B cell (primary cell): ENCODE results near the gene LRRC3. TPM values are rescaled to one million over a fixed set of nuclear protein-coding genes. Genes with fewer than 3 reads are reported as not detected.

Experiments used
- ATAC-seq: fragments of 200-7000 bp; cut with Tn5 transposase; one replicate; pipeline ENCODE4 v1.10.0; 2021; ENCODE audit warnings: low read depth, mild to moderate bottlenecking, moderate number of reproducible peaks, moderate library complexity
- CTCF ChIA-PET: fragments of 350-600 bp; sonication (Branson Sonifier 250); formaldehyde crosslinking; loops from one replicate; lab custom pipeline; 2021; ENCODE audit warnings: antibody characterized with exemption, inconsistent platforms; lab: Charles Lee
- POLR2A ChIA-PET: fragments of 350-600 bp; sonication (Branson Sonifier 250); formaldehyde crosslinking; loops from one replicate; lab custom pipeline; 2021; ENCODE audit warnings: antibody characterized with exemption; lab: Charles Lee
- DNase-seq: peaks from one replicate; pipeline ENCODE4 v3.0.0; 2013
- H2AFZ ChIP-seq: 2 replicates; pipeline ENCODE4 v1.6.1; 2012; ENCODE audit warnings: mild to moderate bottlenecking, low read depth, low read length; ENCODE audit not compliant: insufficient read depth, poor library complexity, severe bottlenecking
- H3K27ac ChIP-seq, 2 donors: 1 replicate in 1 of 2; 2 replicates in 1 of 2; pipeline ENCODE4 v1.5.1; 2012 to 2013; ENCODE audit warnings: low read length in 2 of 2, mild to moderate bottlenecking in 2 of 2, moderate library complexity in 1 of 2
- H3K27me3 ChIP-seq, 4 experiments: fragments of 200-600 bp in 1 of 4; sonication (generic) in 1 of 4; replicated peaks in 1 of 4; 1 replicate in 2 of 4; 2 replicates in 2 of 4; pipeline versions ENCODE4 v1.6.1 to v1.7.0; 2013 to 2016; ENCODE audit warnings: low read length in 3 of 4, mild to moderate bottlenecking in 2 of 4, mixed read lengths in 1 of 4, moderate library complexity in 1 of 4; ENCODE audit not compliant: insufficient read depth in 4 of 4, control insufficient read depth in 3 of 4; ENCODE audit errors: control extremely low read depth in 1 of 4
- H3K36me3 ChIP-seq, 2 experiments: replicated peaks in 1 of 2; 1 replicate in 1 of 2; 2 replicates in 1 of 2; pipeline versions ENCODE4 v1.6.1 to v1.7.1; 2013; ENCODE audit warnings: low read length in 1 of 2; ENCODE audit not compliant: insufficient read depth in 2 of 2, control insufficient read depth in 1 of 2; ENCODE audit errors: control extremely low read depth in 1 of 2, extremely low read depth in 1 of 2
- H3K4me1 ChIP-seq, 2 donors: fragments of 200-600 bp in 1 of 2; sonication (generic) in 1 of 2; 1 replicate in 1 of 2; 2 replicates in 1 of 2; pipeline versions ENCODE4 v1.5.1 to v1.6.1; 2013 to 2017; ENCODE audit warnings: low read length in 2 of 2; ENCODE audit not compliant: control insufficient read depth in 2 of 2, insufficient read depth in 2 of 2
- H3K4me2 ChIP-seq: replicated peaks from 2 replicates; pipeline ENCODE3; 2012; ENCODE audit warnings: mild to moderate bottlenecking, low read depth, low read length; ENCODE audit not compliant: poor library complexity, severe bottlenecking
- H3K4me3 ChIP-seq, 5 experiments: fragments of 200-600 bp in 1 of 5; sonication (generic) in 1 of 5; 1 replicate in 3 of 5; 2 replicates in 2 of 5; pipeline versions ENCODE4 v1.5.1 to v1.7.0; 2011 to 2016; ENCODE audit warnings: low read length in 4 of 5, mild to moderate bottlenecking in 4 of 5, low read depth in 2 of 5, control low read depth in 1 of 5, moderate library complexity in 1 of 5; ENCODE audit not compliant: insufficient read depth in 1 of 5; ENCODE audit errors: control extremely low read depth in 1 of 5, extremely low read depth in 1 of 5
- H3K79me2 ChIP-seq: fragments of 200-600 bp; sonication (generic); one replicate; pipeline ENCODE4 v1.6.0; 2016; ENCODE audit warnings: low read length; ENCODE audit not compliant: control insufficient read depth, insufficient read depth
- H3K9ac ChIP-seq: fragments of 200-600 bp; sonication (generic); 2 replicates; pipeline ENCODE4 v1.6.1; 2017; ENCODE audit warnings: mild to moderate bottlenecking, low read length, moderate library complexity
- H3K9me3 ChIP-seq, 3 donors: one replicate each; pipeline versions ENCODE4 v1.6.1 to v1.7.1; 2013; ENCODE audit warnings: low read length in 2 of 3; ENCODE audit not compliant: control insufficient read depth in 2 of 3, insufficient read depth in 1 of 3; ENCODE audit errors: control extremely low read depth in 1 of 3
- H4K20me1 ChIP-seq: 2 replicates; pipeline ENCODE4 v1.6.0; 2012; ENCODE audit warnings: mild to moderate bottlenecking, low read length; ENCODE audit not compliant: insufficient read depth, control insufficient read depth, poor library complexity, severe bottlenecking
- H3K27ac Mint-ChIP-seq: one replicate; pipeline ENCODE4 v1.8.0; 2021; ENCODE audit warnings: mixed read lengths
- H3K27me3 Mint-ChIP-seq: one replicate; pipeline ENCODE4 v1.8.0; 2021; ENCODE audit warnings: mixed read lengths
- H3K4me1 Mint-ChIP-seq: one replicate; pipeline ENCODE4 v1.8.0; 2021; ENCODE audit warnings: mixed read lengths
- H3K4me3 Mint-ChIP-seq: one replicate; pipeline ENCODE4 v1.8.0; 2021; ENCODE audit warnings: mixed read lengths
- H3K9me3 Mint-ChIP-seq: one replicate; pipeline ENCODE4 v1.8.0; 2022; ENCODE audit warnings: mixed read lengths; ENCODE audit not compliant: insufficient read depth
- CTCF ChIP-seq: fragments of 200-600 bp; IDR thresholded peaks from one replicate; pipeline ENCODE4 v1.8.0; 2022; ENCODE audit warnings: antibody characterized with exemption, mild to moderate bottlenecking
- EZH2 ChIP-seq: IDR thresholded peaks from 2 replicates; pipeline ENCODE4 v1.6.1; 2012; ENCODE audit warnings: borderline replicate concordance, low read depth, mild to moderate bottlenecking, moderate library complexity, low read length; ENCODE audit not compliant: insufficient read depth, poor library complexity, severe bottlenecking
- WGBS: methylation state at CpG from one replicate; pipeline ENCODE4 v1.1.5; 2013; ENCODE audit warnings: missing lambda C conversion rate; ENCODE audit not compliant: insufficient coverage; 5-methylcytosine and 5-hydroxymethylcytosine counted together
- intact Hi-C: fragments of 100-400 bp; cut with micrococcal nuclease; formaldehyde crosslinking; loops from one replicate; pipeline ENCODE4 v1.10.0; 2022
- polyA plus RNA-seq: library from polyadenylated mRNA; depleted of rRNA; stranded (reverse); fragments of >200 nt; gene quantifications from 2 replicates; pipeline ENCODE4 v1.2.3, GENCODE V29; 2012
- total RNA-seq, 2 donors: library from RNA; stranded (reverse); fragments of 120-200 nt in 1 of 2; gene quantifications; 1 replicate in 1 of 2; 2 replicates in 1 of 2; pipeline versions ENCODE4 v1.2.3 to v1.2.4, GENCODE V29; 2013 to 2022

LRRC3 gene
- total and polyA plus RNA-seq, 2 donors (not counting 1 experiment from before 2014, with no cell fraction given) = 0.46 to 3.3 TPM

- Mint-ChIP-seq H3K27ac (no peak overlapping the region), H3K4me1 (peaks cover 7% of the 10 kb centered on the region), H3K4me3 (no peak overlapping the region), H3K27me3 (no peaks in the 10 kb centered on the region), H3K9me3 (no peaks in the 10 kb centered on the region)
- no peak overlapping the region for H2AFZ ChIP-seq
- H3K4me2 ChIP-seq = peak overlapping the region; percentile 23
- peaks cover 0 to 16% (median 7%) of the 10 kb centered on the region in 3 donors for H3K9me3 ChIP-seq
- H3K27me3 ChIP-seq = no peaks in the 10 kb centered on the region
- peaks cover 0 to 4% of the 10 kb centered on the region in 2 experiments for H3K36me3 ChIP-seq
- ChIA-PET POLR2A (no interaction called here), CTCF (no interaction called here)
- WGBS = 85% methylated on average over 17 of the region's 17 CpGs
- ATAC-seq = no peak
- no peak overlapping the region for H3K27ac ChIP-seq
- TF ChIP-seq CTCF (no peak), EZH2 (no peak)
- H3K4me3 ChIP-seq = no peak overlapping the region
- DNase-seq = no peak
- no peaks in the 10 kb centered on the region for H4K20me1 ChIP-seq
- H3K9ac ChIP-seq = no peak overlapping the region
- peaks cover 10% of the 10 kb centered on the region for H3K79me2 ChIP-seq
- intact Hi-C loops = no loop called here
- peaks cover 3 to 18% of the 10 kb centered on the region in 2 donors for H3K4me1 ChIP-seq
These were observed 31.2 kb upstream of the LRRC3 start for GRCh38 chr21:44423941-44424607.

DNA sequence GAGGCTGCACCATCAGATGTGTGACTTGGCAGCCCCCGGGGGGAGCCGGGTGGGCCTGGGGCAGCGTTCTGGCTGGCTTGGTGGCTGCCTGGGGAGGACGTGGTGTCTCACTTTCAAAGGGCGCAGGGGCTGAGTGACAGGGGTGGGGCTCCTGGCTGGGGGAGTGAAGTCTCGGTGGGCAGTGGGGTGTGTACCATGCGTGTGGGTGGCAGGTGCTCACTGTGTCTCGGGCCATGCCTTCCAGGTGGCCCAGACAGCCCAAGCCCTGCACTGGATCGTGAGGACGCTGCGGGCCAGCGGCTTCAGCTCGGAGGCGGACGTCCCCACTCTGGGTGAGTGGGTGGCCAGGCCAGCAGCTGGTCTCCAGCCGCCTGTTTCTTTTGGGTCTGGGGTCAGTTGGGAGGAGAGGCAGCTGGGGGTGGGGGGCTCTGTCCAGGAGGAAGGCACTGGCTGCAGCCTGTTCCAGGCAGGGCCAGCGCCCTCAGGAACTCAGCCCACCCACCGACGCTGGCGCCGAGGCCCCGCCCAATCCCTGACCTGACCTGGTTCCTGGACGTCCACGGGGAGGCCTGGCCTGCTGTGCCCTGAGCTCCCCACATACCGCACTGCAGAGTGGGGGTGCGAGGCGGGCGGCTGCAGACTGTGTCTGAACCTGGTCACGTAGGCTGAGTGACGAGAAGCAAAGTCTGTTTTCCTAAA lies 30.6 kb upstream of the LRRC3 start:
- H3K79me2 ChIP-seq = peaks cover 4% of the 10 kb centered on the region
- H3K4me3 Mint-ChIP-seq = no peak overlapping the region
- H3K27ac Mint-ChIP-seq = no peak overlapping the region
- H3K9me3 ChIP-seq = peaks cover 1 to 16% (median 10%) of the 10 kb centered on the region in 3 donors
- no peaks in the 10 kb centered on the region for H3K27me3 ChIP-seq
- peaks cover 7% of the 10 kb centered on the region for H3K4me1 Mint-ChIP-seq
- H3K27me3 Mint-ChIP-seq = no peaks in the 10 kb centered on the region
- ChIA-PET POLR2A (no interaction called here), CTCF (no interaction called here)
- DNase-seq = no peak
- TF ChIP-seq EZH2 (no peak), CTCF (no peak)
- no peak overlapping the region for H3K9ac ChIP-seq
- H2AFZ ChIP-seq = no peak overlapping the region
- intact Hi-C loops = no loop called here
- peaks cover 3 to 18% of the 10 kb centered on the region in 2 donors for H3K4me1 ChIP-seq
- 87% methylated on average over 30 of the region's 30 CpGs for WGBS
- peaks cover 0 to 2% of the 10 kb centered on the region in 2 experiments for H3K36me3 ChIP-seq
- H4K20me1 ChIP-seq = no peaks in the 10 kb centered on the region
- no peak overlapping the region for H3K27ac ChIP-seq
- no peak overlapping the region for H3K4me3 ChIP-seq
- ATAC-seq = no peak
- peak overlapping the region; percentile 26 for H3K4me2 ChIP-seq
- H3K9me3 Mint-ChIP-seq = no peaks in the 10 kb centered on the region
